ENCODE results near the gene SRPK2. TPM values are rescaled to one million over a fixed set of nuclear protein-coding genes. Genes with fewer than 3 reads are reported as not detected.

Gene SRPK2
- total and polyA plus RNA-seq, 2 of the 13 experiments (the other 11 are each of a cell fraction or from before 2014, with no cell fraction given), result 10.1 to 22.3 TPM

GRCh38 chr7:105355701-105356100 lies 33.0 kb downstream of the SRPK2 start:
- intact Hi-C loops (cut with micrococcal nuclease; ENCODE audit: unreplicated experiment) (no loop called here), in situ Hi-C loops (cut with HindIII; ENCODE audit: extremely low pct_ligation_motif_present, low pct_unique_long_range_greater_than_20kb) (no loop called here)
- ATAC-seq (no peak), DNase-seq (ENCODE audit: low spot score) (no peak), FAIRE-seq (no peak)
- ChIA-PET POLR2A (no interaction called here), CTCF (ENCODE audit: low intra/inter-chr PET ratio, low total read pairs) (no interaction called here)
- H3K4me1 ChIP-seq (ENCODE audit: insufficient read depth, low read length), result peaks cover 48% of the 10 kb centered on the region
- H2AFZ ChIP-seq (ENCODE audit: low read length), result no peak overlapping the region
- H3K4me3 ChIP-seq (replicated peaks in 1 of 3; ENCODE audit: insufficient read depth in 1 of 3, low read depth in 2 of 3, low read length in 3 of 3), result no peak overlapping the region
- no peak overlapping the region for H3K4me2 ChIP-seq (ENCODE audit: low read depth, low read length)
- H3K27ac ChIP-seq (ENCODE audit: extremely low read length, insufficient read depth, low read length), result no peak overlapping the region
- no peak overlapping the region for H3K9ac ChIP-seq (ENCODE audit: insufficient read depth, low read depth, low read length)
- BruUV-seq (replicated peaks), result no TSS peak
- peaks cover 14% of the 10 kb centered on the region for H4K20me1 ChIP-seq (ENCODE audit: insufficient read depth, low read length)
- peaks cover 45% of the 10 kb centered on the region for H3K79me2 ChIP-seq (ENCODE audit: insufficient read depth, low read length)
- H3K36me3 ChIP-seq (replicated peaks in 1 of 2; ENCODE audit: control insufficient read depth in 1 of 2, insufficient read depth in 2 of 2, low read length in 2 of 2), result no peaks in the 10 kb centered on the region
- H3K27me3 ChIP-seq (ENCODE audit: control insufficient read depth in 1 of 2, insufficient read depth in 2 of 2, low read length in 2 of 2), result no peaks in the 10 kb centered on the region
- H3K9me3 ChIP-seq (ENCODE audit: low read length), result no peaks in the 10 kb centered on the region
- WGBS (ENCODE audit: low lambda C conversion rate), result 83% methylated on average over 6 of the region's 6 CpGs
- TF ChIP-seq ZBTB2 (CRISPR knock-in tag; IDR thresholded peaks at IDR 0.05; ENCODE audit: low read depth) (no peak), ZNF263 (CRISPR knock-in tag; IDR thresholded peaks at IDR 0.05) (no peak), ZFP37 (CRISPR knock-in tag; IDR thresholded peaks at IDR 0.05; ENCODE audit: borderline replicate concordance) (no peak), SRF (IDR thresholded peaks at IDR 0.05; ENCODE audit: low read depth, low read length) (no peak)

GRCh38 chr7:105354383-105354782 lies 34.3 kb downstream of the SRPK2 start:
- no peaks in the 10 kb centered on the region for H3K27me3 ChIP-seq (ENCODE audit: control insufficient read depth in 1 of 2, insufficient read depth in 2 of 2, low read length in 2 of 2)
- ChIA-PET POLR2A (no interaction called here), CTCF (ENCODE audit: low intra/inter-chr PET ratio, low total read pairs) (no interaction called here)
- no TSS peak for BruUV-seq (replicated peaks)
- no peak overlapping the region for H3K4me2 ChIP-seq (ENCODE audit: low read depth, low read length)
- no peak overlapping the region for H3K4me3 ChIP-seq (replicated peaks in 1 of 3; ENCODE audit: insufficient read depth in 1 of 3, low read depth in 2 of 3, low read length in 3 of 3)
- H3K27ac ChIP-seq (ENCODE audit: extremely low read length, insufficient read depth, low read length), result no peak overlapping the region
- WGBS (ENCODE audit: low lambda C conversion rate), result 94% methylated on average over 2 of the region's 2 CpGs
- no peaks in the 10 kb centered on the region for H3K9me3 ChIP-seq (ENCODE audit: low read length)
- DNase-seq (ENCODE audit: low spot score), result no peak
- H2AFZ ChIP-seq (ENCODE audit: low read length), result no peak overlapping the region
- ATAC-seq, result no peak
- no peak overlapping the region for H3K9ac ChIP-seq (ENCODE audit: insufficient read depth, low read depth, low read length)
- H3K79me2 ChIP-seq (ENCODE audit: insufficient read depth, low read length), result peaks cover 46% of the 10 kb centered on the region
- FAIRE-seq, result no peak
- intact Hi-C loops (cut with micrococcal nuclease; ENCODE audit: unreplicated experiment) (no loop called here), in situ Hi-C loops (cut with HindIII; ENCODE audit: extremely low pct_ligation_motif_present, low pct_unique_long_range_greater_than_20kb) (no loop called here)
- peaks cover 58% of the 10 kb centered on the region for H3K4me1 ChIP-seq (ENCODE audit: insufficient read depth, low read length)
- no peaks in the 10 kb centered on the region for H3K36me3 ChIP-seq (replicated peaks in 1 of 2; ENCODE audit: control insufficient read depth in 1 of 2, insufficient read depth in 2 of 2, low read length in 2 of 2)
- H4K20me1 ChIP-seq (ENCODE audit: insufficient read depth, low read length), result peaks cover 14% of the 10 kb centered on the region
- TF ChIP-seq ZFP90 (CRISPR knock-in tag; IDR thresholded peaks at IDR 0.05; ENCODE audit: borderline replicate concordance) (no peak), ZNF430 (CRISPR knock-in tag; IDR thresholded peaks at IDR 0.05) (no peak), ZNF251 (CRISPR knock-in tag; IDR thresholded peaks at IDR 0.05) (no peak), CBX2 (IDR thresholded peaks at IDR 0.05; ENCODE audit: low read depth, low read length) (no peak), CBX2 (CRISPR knock-in tag; IDR thresholded peaks at IDR 0.05; ENCODE audit: low read depth) (no peak), SAFB2 (CRISPR knock-in tag; IDR thresholded peaks at IDR 0.05; ENCODE audit: borderline replicate concordance, low read depth) (no peak), PITX1 (CRISPR knock-in tag; IDR thresholded peaks at IDR 0.05) (no peak), ZNF446 (CRISPR knock-in tag; IDR thresholded peaks at IDR 0.05) (no peak), ZNF337 (CRISPR knock-in tag; IDR thresholded peaks at IDR 0.05; ENCODE audit: borderline replicate concordance, low read depth) (no peak), RBM39 (IDR thresholded peaks at IDR 0.05; ENCODE audit: low read depth, low read length, poor library complexity, severe bottlenecking) (no peak), ZFP62 (CRISPR knock-in tag; IDR thresholded peaks at IDR 0.05) (no peak), TEAD3 (CRISPR knock-in tag; optimal IDR thresholded peaks at IDR 0.05; ENCODE audit: borderline replicate concordance) (no peak), SETDB1 (CRISPR knock-in tag; IDR thresholded peaks at IDR 0.05; ENCODE audit: borderline replicate concordance) (no peak), ZNF776 (CRISPR knock-in tag; IDR thresholded peaks at IDR 0.05) (no peak), ZNF749 (CRISPR knock-in tag; IDR thresholded peaks at IDR 0.05; ENCODE audit: borderline replicate concordance) (no peak), ZNF644 (CRISPR knock-in tag; IDR thresholded peaks at IDR 0.05; ENCODE audit: low read depth) (no peak)

Measured in HepG2 (cell line).